Stomach smooth muscle (tissue), 2 donors: ENCODE results near the gene HPCAL1.

ENCODE experiments used
- H3K27ac ChIP-seq: one replicate; pipeline ENCODE4 v1.7.0; 2013; ENCODE audit warnings: mild to moderate bottlenecking, low read length, inconsistent platforms
- H3K27me3 ChIP-seq, 2 donors: one replicate each; pipeline ENCODE4 v1.7.0; 2013; ENCODE audit warnings: low read length in 2 of 2; ENCODE audit not compliant: insufficient read depth in 2 of 2, control insufficient read depth in 1 of 2
- H3K36me3 ChIP-seq, 2 donors: one replicate each; pipeline ENCODE4 v1.7.0; 2013; ENCODE audit warnings: low read length in 2 of 2; ENCODE audit not compliant: control insufficient read depth in 2 of 2, insufficient read depth in 2 of 2
- H3K4me1 ChIP-seq: one replicate; pipeline ENCODE4 v1.7.0; 2013; ENCODE audit warnings: low read length; ENCODE audit not compliant: control insufficient read depth, insufficient read depth
- H3K4me3 ChIP-seq, 2 donors: one replicate each; pipeline ENCODE4 v1.7.0; 2013; ENCODE audit warnings: low read length in 2 of 2
- H3K9ac ChIP-seq, 2 donors: one replicate each; pipeline ENCODE4 v1.7.0; 2013; ENCODE audit warnings: low read length in 2 of 2, mild to moderate bottlenecking in 1 of 2
- H3K9me3 ChIP-seq, 2 donors: one replicate each; pipeline ENCODE4 v1.7.0; 2013; ENCODE audit warnings: low read length in 2 of 2; ENCODE audit not compliant: control insufficient read depth in 2 of 2
- donor health status: healthy.
- donor health status: Pancreatic carcinoma.

The HPCAL1 gene

DNA sequence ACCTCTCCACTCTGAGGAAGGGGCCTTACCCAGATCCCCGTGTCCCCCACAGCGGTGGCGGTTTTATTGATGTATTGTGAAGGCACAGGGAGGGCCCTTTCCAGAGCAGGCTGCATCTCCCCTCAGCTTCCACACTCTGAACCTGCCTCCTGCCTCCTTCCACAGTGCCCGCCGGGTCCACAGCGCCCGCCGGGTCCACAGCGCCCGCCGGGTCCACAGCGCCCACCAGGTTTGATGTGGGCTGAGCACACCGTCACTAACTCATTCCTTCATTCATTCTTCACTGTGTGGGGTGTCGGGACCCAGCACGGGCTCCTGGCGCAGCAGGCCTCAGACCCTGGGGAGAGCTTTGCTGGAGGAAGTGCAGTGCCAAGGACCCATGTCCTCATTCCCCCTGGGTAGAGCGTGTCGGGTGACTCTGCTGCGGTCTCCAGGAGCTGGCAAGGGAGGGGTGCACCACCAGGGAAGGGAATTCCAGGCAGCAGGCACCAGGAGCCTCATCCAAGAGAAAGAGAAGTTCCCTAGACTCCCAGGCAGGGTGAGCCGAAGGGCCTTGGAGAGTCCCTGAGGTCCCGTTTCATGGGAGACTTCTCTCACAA lies 57.1 kb downstream of the HPCAL1 start:
- Histone ChIP-seq H3K4me1 (no peaks in the 10 kb centered on the region), H3K9ac (no peak overlapping the region), H3K36me3 (peaks cover 0 to 2% of the 10 kb centered on the region in 2 donors), H3K27ac (no peak overlapping the region), H3K4me3 (no peak overlapping the region), H3K9me3 (no peaks in the 10 kb centered on the region), H3K27me3 (no peaks in the 10 kb centered on the region)

DNA sequence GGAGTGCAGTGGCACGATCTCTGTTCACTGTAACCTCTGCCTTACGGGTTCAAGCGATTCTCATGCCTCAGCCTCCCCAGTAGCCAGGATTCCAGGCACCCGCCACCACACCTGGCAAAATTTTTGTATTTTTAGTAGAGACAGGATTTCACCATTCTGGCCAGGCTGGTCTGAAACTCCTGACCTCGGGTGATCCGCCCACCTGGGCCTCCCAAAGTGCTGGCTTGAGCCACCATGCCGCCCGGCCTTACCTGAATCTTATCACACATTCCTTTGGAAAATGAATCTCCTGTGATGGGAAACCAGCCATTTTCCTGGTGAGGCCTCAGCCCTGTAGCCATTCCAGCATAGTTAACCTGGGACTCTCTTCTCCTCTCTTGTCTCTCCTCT lies 57.8 kb downstream of the HPCAL1 start:
- Histone ChIP-seq H3K9me3 (no peaks in the 10 kb centered on the region), H3K36me3 (peaks cover 0 to 2% of the 10 kb centered on the region in 2 donors), H3K9ac (no peak overlapping the region), H3K4me1 (no peaks in the 10 kb centered on the region), H3K27ac (no peak overlapping the region), H3K27me3 (no peaks in the 10 kb centered on the region), H3K4me3 (no peak overlapping the region)

DNA sequence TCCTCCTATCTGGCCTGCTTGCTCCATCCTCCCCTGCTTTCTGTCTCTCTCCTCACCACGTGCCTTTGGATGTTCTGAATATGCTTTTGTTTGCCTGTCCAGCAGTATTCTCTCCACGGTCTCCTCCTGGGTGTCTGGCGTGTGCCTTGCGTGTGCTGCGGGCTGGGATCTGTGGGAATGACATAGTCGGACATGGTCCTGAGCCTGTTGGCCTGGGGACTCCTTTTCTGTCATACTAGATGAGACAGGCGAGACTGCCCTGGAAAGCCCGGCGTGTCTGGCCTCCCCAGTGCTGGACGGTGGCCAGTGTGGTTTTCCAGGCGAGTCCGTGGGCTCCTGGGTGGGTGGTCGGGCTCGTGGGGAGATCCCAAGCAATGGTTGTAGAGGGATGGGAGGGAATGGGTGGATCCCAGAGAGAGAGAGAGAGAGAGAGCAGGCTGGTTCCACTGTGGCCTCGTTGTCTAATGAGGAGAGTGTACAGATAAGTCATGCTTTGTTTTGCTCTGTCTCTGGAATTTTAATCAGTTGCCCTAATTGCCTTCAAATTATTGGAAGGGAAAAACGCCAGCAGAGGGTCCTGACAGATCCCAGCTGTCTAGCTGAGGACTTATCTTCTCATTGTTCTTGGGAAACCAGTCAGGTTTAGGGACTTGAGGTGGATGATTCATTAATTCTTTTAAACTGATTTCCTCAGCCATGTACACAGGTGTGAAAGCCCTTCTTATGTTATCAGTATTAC lies 58.3 kb downstream of the HPCAL1 start:
- H3K9me3 ChIP-seq: no peaks in the 10 kb centered on the region
- H3K4me3 ChIP-seq: no peak overlapping the region
- no peaks in the 10 kb centered on the region for H3K27me3 ChIP-seq
- H3K9ac ChIP-seq: no peak overlapping the region
- H3K27ac ChIP-seq: no peak overlapping the region
- H3K4me1 ChIP-seq: no peaks in the 10 kb centered on the region
- peaks cover 0 to 2% of the 10 kb centered on the region in 2 donors for H3K36me3 ChIP-seq

DNA sequence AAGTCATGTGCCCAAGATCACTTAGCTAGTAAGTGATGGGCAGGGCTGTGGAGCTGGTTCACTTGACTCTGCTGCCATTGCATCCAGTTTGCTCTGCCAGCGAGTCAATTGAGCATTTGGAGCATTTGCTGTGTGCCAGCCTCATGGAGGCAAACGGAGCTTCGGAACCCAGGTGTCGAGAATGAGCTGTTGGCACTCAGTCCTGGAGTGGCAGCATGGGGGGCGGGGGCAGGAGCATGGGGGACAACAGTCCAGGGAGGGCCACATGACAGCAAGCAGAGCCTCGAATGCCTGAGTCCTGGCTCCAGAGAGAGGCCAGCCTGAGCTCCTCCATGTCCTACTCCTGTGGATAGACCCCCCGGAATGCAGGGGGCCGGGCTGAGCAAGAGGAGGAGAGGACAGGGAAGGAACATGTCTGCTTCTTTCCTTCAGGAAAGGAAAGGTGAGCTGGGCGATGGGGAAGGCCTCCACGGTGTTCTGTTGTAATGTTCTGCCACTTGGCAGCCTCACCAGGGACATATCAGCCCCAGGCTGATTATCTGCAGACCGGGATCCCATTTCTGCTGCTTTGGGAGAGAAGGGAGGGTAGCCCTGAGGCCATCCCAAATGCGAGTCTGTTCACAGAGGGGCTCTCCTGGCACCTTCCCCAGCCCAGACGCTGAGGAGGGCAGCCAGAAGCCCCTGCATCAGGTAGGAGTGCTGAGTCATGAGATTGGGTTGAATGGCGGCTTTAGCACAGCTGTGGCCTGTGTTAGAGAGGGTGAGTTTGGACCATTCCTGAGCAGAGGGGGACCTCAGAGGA lies 59.6 kb downstream of the HPCAL1 start:
- no peak overlapping the region for H3K9ac ChIP-seq
- peaks cover 0 to 2% of the 10 kb centered on the region in 2 donors for H3K36me3 ChIP-seq
- H3K27me3 ChIP-seq: no peaks in the 10 kb centered on the region
- no peaks in the 10 kb centered on the region for H3K9me3 ChIP-seq
- no peak overlapping the region for H3K4me3 ChIP-seq
- H3K27ac ChIP-seq: no peak overlapping the region
- no peaks in the 10 kb centered on the region for H3K4me1 ChIP-seq

DNA sequence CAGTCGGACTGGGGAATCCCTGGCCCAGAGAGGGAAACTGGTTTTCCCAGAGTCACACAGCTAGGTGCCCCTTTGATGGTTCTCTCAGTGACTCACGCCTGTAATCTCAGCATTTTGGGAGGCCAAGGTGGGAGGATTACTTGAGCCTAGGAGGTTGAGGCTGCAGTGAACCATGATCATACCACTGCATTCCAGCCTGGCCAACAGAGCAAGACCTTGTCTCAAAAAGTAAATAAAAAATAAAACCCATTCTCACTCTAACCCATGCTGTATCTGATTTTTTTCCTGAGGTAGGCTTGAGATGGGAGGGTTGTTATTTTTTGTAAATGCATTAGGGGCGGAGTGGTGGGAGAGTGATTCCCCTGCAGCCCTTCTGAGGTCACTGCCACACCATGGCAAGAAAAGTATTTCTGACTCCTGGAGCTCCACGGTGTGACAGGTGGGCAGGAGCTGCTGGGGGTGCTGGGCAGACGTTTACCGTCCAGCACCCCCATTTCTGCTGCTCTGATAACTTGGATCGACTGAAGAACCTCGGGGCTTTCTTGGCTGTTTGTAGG lies 60.3 kb downstream of the HPCAL1 start:
- H3K36me3 ChIP-seq: peaks cover 0 to 2% of the 10 kb centered on the region in 2 donors
- no peak overlapping the region for H3K9ac ChIP-seq
- no peak overlapping the region for H3K4me3 ChIP-seq
- no peak overlapping the region for H3K27ac ChIP-seq
- no peaks in the 10 kb centered on the region for H3K4me1 ChIP-seq
- H3K27me3 ChIP-seq: no peaks in the 10 kb centered on the region
- H3K9me3 ChIP-seq: no peaks in the 10 kb centered on the region

DNA sequence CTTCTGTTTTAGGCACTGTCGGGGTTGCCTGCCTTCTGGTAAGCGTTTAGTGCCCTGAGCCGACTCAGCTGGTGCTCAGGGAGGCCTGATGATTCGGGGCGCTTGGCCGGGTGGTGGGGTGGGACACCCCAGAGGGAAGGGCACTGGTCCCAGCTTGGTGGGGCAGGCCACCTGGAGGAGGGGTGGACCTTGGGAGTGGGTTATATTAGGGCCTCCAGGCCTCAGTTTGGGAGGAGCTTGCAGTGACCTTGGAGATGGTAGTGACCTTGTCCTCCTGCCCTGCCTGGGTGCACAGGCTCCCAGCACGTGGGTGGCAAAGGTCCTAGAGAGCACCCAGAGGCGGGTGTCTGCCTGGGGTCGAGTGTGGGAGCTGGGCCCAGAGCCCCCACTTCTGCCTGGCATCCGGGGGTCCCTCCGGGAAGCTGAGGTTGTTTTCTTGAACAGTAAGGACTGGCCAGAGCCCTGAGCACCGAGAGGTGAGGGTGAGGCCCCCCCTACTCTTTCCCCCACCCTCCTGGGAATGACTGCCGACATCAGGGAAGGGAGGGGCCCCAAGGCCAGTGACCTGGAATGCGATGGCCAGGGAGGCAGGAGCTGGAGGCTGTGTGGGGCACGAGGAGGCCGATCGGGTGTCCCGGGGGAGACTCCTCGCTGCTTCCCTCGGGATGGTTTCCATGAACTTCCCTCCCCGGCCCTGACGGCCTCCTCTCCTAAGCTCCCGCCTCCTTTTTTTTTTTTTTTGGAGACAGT lies 61.3 kb downstream of the HPCAL1 start:
- Histone ChIP-seq H3K36me3 (no peaks in the 10 kb centered on the region), H3K9ac (no peak overlapping the region), H3K4me3 (no peak overlapping the region), H3K9me3 (no peaks in the 10 kb centered on the region), H3K27ac (no peak overlapping the region), H3K4me1 (no peaks in the 10 kb centered on the region), H3K27me3 (no peaks in the 10 kb centered on the region)

DNA sequence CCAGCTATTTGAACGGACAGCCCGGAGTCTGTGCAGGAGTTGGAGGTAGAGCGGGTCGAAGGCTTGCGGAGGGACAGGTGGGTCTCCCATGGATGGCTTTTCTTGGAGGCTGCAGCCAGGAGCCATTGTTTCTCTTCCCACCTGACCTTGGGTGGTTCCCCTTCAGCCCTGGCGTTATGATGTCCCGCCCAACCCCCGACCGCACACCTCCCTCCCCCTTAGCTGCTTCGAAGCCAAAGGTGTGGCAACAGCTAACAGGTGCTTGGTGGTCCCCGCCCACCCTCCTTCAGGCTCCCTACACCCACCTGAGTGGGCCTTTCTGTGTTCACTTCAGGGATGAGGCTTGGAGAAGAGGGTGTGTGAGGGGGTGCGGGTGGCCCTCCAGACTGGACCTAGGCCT lies 62.7 kb downstream of the HPCAL1 start:
- no peak overlapping the region for H3K4me3 ChIP-seq
- H3K9ac ChIP-seq: no peak overlapping the region
- H3K9me3 ChIP-seq: no peaks in the 10 kb centered on the region
- H3K27me3 ChIP-seq: no peaks in the 10 kb centered on the region
- H3K27ac ChIP-seq: no peak overlapping the region
- no peaks in the 10 kb centered on the region for H3K36me3 ChIP-seq
- H3K4me1 ChIP-seq: no peaks in the 10 kb centered on the region

DNA sequence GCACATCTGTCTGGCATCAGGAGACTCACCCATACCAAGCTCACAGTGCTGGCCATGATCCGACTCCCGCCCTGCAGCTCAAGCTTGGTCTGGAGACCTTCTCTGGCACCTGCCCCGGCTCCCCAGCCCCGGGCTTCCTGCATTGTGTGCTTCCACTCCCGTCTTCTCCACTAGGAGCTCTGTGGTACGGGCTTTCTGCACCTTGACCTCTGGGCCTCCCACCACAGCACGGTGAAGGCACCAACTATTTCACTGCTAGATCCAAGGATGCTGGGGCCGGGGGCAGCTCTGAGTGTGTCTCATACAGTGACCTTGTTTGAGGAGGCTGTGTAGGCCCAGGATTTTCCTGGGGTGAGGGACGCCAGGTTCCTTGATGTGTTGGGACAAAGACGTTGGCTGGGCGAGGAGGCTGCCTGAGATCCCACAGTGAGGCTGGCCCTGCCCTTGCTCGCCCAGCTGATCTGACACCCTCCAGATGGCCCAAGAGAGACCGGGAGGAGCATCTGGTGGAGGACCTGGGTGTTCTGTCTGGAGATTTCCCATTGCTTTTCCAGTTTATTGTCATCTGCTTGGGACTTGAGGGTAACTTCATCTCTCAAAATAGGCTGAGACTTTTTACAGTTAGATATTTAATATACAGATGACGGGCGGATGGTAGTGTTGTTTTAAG lies 64.0 kb downstream of the HPCAL1 start:
- Histone ChIP-seq H3K4me3 (no peak overlapping the region), H3K27me3 (no peaks in the 10 kb centered on the region), H3K36me3 (no peaks in the 10 kb centered on the region), H3K4me1 (no peaks in the 10 kb centered on the region), H3K9me3 (no peaks in the 10 kb centered on the region), H3K9ac (no peak overlapping the region), H3K27ac (no peak overlapping the region)

DNA sequence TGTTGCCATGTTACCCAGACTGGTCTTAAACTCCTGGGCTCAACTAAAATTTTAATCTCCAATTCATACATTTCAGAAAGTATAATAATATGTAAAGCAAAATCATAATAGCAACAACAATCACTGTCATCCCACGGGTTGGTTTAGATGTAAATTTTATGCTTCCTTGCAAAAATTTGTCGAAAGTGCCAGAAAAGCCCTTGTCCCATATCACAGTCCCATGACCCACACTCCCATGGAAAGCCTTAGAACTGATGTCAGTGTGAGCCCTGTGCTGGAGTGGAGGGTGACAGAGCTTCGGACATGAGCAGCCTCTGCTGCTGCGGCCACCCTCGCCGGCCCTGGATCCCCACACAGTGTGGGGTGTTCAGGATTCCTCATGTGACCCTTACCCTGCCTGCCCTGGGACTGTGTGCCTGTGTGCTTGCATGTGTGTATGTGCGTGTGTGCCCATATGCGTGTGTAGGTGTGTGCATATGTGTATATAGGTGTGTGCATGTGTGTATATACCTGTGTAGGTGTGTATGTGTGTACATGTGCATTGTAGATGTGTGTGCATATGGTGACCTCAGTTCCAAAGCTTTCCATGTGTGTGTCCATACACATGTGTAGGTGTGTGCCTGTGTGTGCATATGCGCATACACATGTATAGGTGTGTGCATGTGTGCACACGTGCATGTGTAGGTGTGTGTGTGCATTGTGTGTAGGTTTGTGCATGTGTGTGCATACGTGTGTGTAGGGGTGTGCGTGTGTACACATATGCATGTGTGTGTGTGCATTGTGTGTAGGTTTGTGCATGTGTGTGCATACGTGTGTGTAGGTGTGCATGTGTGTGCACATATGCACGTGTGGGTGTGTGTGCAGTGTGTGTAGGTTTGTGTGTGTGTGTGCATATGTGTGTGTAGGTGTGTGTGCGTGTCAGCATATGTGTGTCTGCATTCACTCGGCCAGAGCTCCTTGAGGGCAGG lies 65.1 kb downstream of the HPCAL1 start:
- no peak overlapping the region for H3K9ac ChIP-seq
- H3K27ac ChIP-seq: no peak overlapping the region
- no peaks in the 10 kb centered on the region for H3K4me1 ChIP-seq
- no peaks in the 10 kb centered on the region for H3K36me3 ChIP-seq
- H3K4me3 ChIP-seq: no peak overlapping the region
- no peaks in the 10 kb centered on the region for H3K27me3 ChIP-seq
- H3K9me3 ChIP-seq: no peaks in the 10 kb centered on the region
